ENCODE measurements around the gene PARK7.
A peak's percentile ranks its signal among the peaks of the same experiment; 100 is the strongest.
"Not testable (repeated sequence)": the region's sequence is repeated elsewhere in the genome, so short reads cannot be mapped to it uniquely, and the experiment has no call there.

Gene PARK7

GRCh38 chr1:7943251-7943650 lies 18.3 kb upstream of the PARK7 start:
- no peak for DNase-seq (ENCODE audit: low spot score)

GRCh38 chr1:7948960-7949359 lies 12.6 kb upstream of the PARK7 start:
- DNase-seq (ENCODE audit: low spot score), result no peak

- not testable (repeated sequence) for DNase-seq (ENCODE audit: low spot score)
These were observed 8.7 kb upstream of the PARK7 start for GRCh38 chr1:7952791-7953190.

GRCh38 chr1:7953850-7954609 lies 7.5 kb upstream of the PARK7 start:
- DNase-seq (ENCODE audit: low spot score), result peak; percentile 89

- no peak for DNase-seq (ENCODE audit: low spot score)
These were observed 6.8 kb upstream of the PARK7 start for GRCh38 chr1:7954683-7955082.

- no peak for DNase-seq (ENCODE audit: low spot score)
These were observed 5.1 kb upstream of the PARK7 start for GRCh38 chr1:7956218-7957032.

- DNase-seq (ENCODE audit: low spot score), result no peak
These were observed 1.3 kb upstream of the PARK7 start for GRCh38 chr1:7960165-7960564.

- DNase-seq (ENCODE audit: low spot score), result no peak
These were observed 670 bp upstream of the PARK7 start for GRCh38 chr1:7960867-7961215.

- DNase-seq (ENCODE audit: low spot score), result no peak
These were observed 464 bp downstream of the PARK7 start for GRCh38 chr1:7962014-7962335.

- DNase-seq (ENCODE audit: low spot score), result no peak
These were observed 1.3 kb downstream of the PARK7 start for GRCh38 chr1:7962636-7963377.

GRCh38 chr1:7963378-7963730 lies 1.8 kb downstream of the PARK7 start:
- not testable (repeated sequence) for DNase-seq (ENCODE audit: low spot score)

GRCh38 chr1:7963841-7964240 lies 2.3 kb downstream of the PARK7 start:
- not testable (repeated sequence) for DNase-seq (ENCODE audit: low spot score)

GRCh38 chr1:7964476-7964875 lies 3.0 kb downstream of the PARK7 start:
- no peak for DNase-seq (ENCODE audit: low spot score)

- DNase-seq (ENCODE audit: low spot score), result no peak
These were observed 5.7 kb downstream of the PARK7 start for GRCh38 chr1:7967196-7967595.

- no peak for DNase-seq (ENCODE audit: low spot score)
These were observed 6.1 kb downstream of the PARK7 start for GRCh38 chr1:7967651-7968050.

- no peak for DNase-seq (ENCODE audit: low spot score)
These were observed 8.7 kb downstream of the PARK7 start for GRCh38 chr1:7970246-7970645.

GRCh38 chr1:7971024-7971423 lies 9.5 kb downstream of the PARK7 start:
- no peak for DNase-seq (ENCODE audit: low spot score)

GRCh38 chr1:7972285-7972684 lies 10.8 kb downstream of the PARK7 start:
- no peak for DNase-seq (ENCODE audit: low spot score)

GRCh38 chr1:7973086-7973485 lies 11.6 kb downstream of the PARK7 start:
- DNase-seq (ENCODE audit: low spot score), result no peak

- peak; percentile 71 for DNase-seq (ENCODE audit: low spot score)
These were observed 13.8 kb downstream of the PARK7 start for GRCh38 chr1:7975212-7975865.

- DNase-seq (ENCODE audit: low spot score), result no peak
These were observed 19.5 kb downstream of the PARK7 start for GRCh38 chr1:7980984-7981383.
